ENCODE data around the gene CYP3A7.
"Not testable (repeated sequence)": the region's sequence is repeated elsewhere in the genome, so short reads cannot be mapped to it uniquely, and the experiment has no call there.

CYP3A7 gene

GRCh38 chr7:99707096-99707495 lies 27.9 kb downstream of the CYP3A7 start:
- H3K4me3 Mint-ChIP-seq, result no peak overlapping the region
- DNase-seq (ENCODE audit: low spot score), result no peak
- no peaks in the 10 kb centered on the region for H3K4me1 Mint-ChIP-seq (ENCODE audit: low read depth)
- no peaks in the 10 kb centered on the region for H3K9me3 Mint-ChIP-seq
- peaks cover 1% of the 10 kb centered on the region for H3K36me3 Mint-ChIP-seq (ENCODE audit: low read depth)
- no peaks in the 10 kb centered on the region for H3K27me3 Mint-ChIP-seq (ENCODE audit: low read depth)
- H3K27ac Mint-ChIP-seq, result no peak overlapping the region

- Mint-ChIP-seq H3K4me3 (no peak overlapping the region), H3K27ac (no peak overlapping the region)
- no peak for DNase-seq (ENCODE audit: low spot score)
These were observed 35.0 kb downstream of the CYP3A7 start for GRCh38 chr7:99699946-99700345.

GRCh38 chr7:99698867-99699730 lies 35.9 kb downstream of the CYP3A7 start:
- not testable (repeated sequence) for H3K27ac Mint-ChIP-seq; DNase-seq (ENCODE audit: low spot score); H3K27me3 Mint-ChIP-seq (ENCODE audit: low read depth); H3K36me3 Mint-ChIP-seq (ENCODE audit: low read depth); H3K4me3 Mint-ChIP-seq; H3K4me1 Mint-ChIP-seq (ENCODE audit: low read depth); H3K9me3 Mint-ChIP-seq

More at GRCh38 chr7:99699946-99700345, 35.0 kb downstream of the CYP3A7 start:
- H3K4me1 Mint-ChIP-seq (ENCODE audit: low read depth), result no peaks in the 10 kb centered on the region
- no peaks in the 10 kb centered on the region for H3K9me3 Mint-ChIP-seq
- H3K36me3 Mint-ChIP-seq (ENCODE audit: low read depth), result no peaks in the 10 kb centered on the region
- no peaks in the 10 kb centered on the region for H3K27me3 Mint-ChIP-seq (ENCODE audit: low read depth)

GRCh38 chr7:99694912-99695304 lies 40.1 kb downstream of the CYP3A7 start:
- H3K4me1 Mint-ChIP-seq (ENCODE audit: low read depth), result no peaks in the 10 kb centered on the region
- no peak overlapping the region for H3K4me3 Mint-ChIP-seq
- H3K36me3 Mint-ChIP-seq (ENCODE audit: low read depth), result no peaks in the 10 kb centered on the region
- DNase-seq (ENCODE audit: low spot score), result no peak
- no peaks in the 10 kb centered on the region for H3K27me3 Mint-ChIP-seq (ENCODE audit: low read depth)
- H3K9me3 Mint-ChIP-seq, result no peaks in the 10 kb centered on the region
- no peak overlapping the region for H3K27ac Mint-ChIP-seq

- H3K4me1 Mint-ChIP-seq (ENCODE audit: low read depth), result no peaks in the 10 kb centered on the region
These were observed 40.6 kb downstream of the CYP3A7 start for GRCh38 chr7:99694201-99694911.

GRCh38 chr7:99693427-99694200 lies 41.4 kb downstream of the CYP3A7 start:
- H3K4me1 Mint-ChIP-seq (ENCODE audit: low read depth), result no peaks in the 10 kb centered on the region

More at GRCh38 chr7:99694201-99694911, 40.6 kb downstream of the CYP3A7 start:
- DNase-seq (ENCODE audit: low spot score), result no peak
- H3K4me3 Mint-ChIP-seq, result no peak overlapping the region
- no peak overlapping the region for H3K27ac Mint-ChIP-seq
- H3K27me3 Mint-ChIP-seq (ENCODE audit: low read depth), result no peaks in the 10 kb centered on the region
- H3K9me3 Mint-ChIP-seq, result no peaks in the 10 kb centered on the region
- H3K36me3 Mint-ChIP-seq (ENCODE audit: low read depth), result no peaks in the 10 kb centered on the region

GRCh38 chr7:99693100-99693426 lies 41.9 kb downstream of the CYP3A7 start:
- no peak overlapping the region for H3K27ac Mint-ChIP-seq

More at GRCh38 chr7:99693427-99694200, 41.4 kb downstream of the CYP3A7 start:
- peaks cover 5% of the 10 kb centered on the region for H3K9me3 Mint-ChIP-seq
- no peaks in the 10 kb centered on the region for H3K27me3 Mint-ChIP-seq (ENCODE audit: low read depth)
- no peak overlapping the region for H3K27ac Mint-ChIP-seq
- DNase-seq (ENCODE audit: low spot score), result no peak
- H3K4me3 Mint-ChIP-seq, result no peak overlapping the region
- H3K36me3 Mint-ChIP-seq (ENCODE audit: low read depth), result no peaks in the 10 kb centered on the region

GRCh38 chr7:99692563-99692962 lies 42.4 kb downstream of the CYP3A7 start:
- not testable (repeated sequence) for H3K27ac Mint-ChIP-seq; DNase-seq (ENCODE audit: low spot score); H3K4me1 Mint-ChIP-seq (ENCODE audit: low read depth); H3K9me3 Mint-ChIP-seq; H3K27me3 Mint-ChIP-seq (ENCODE audit: low read depth); H3K4me3 Mint-ChIP-seq; H3K36me3 Mint-ChIP-seq (ENCODE audit: low read depth)

More at GRCh38 chr7:99693100-99693426, 41.9 kb downstream of the CYP3A7 start:
- H3K36me3 Mint-ChIP-seq (ENCODE audit: low read depth), result no peaks in the 10 kb centered on the region
- H3K4me1 Mint-ChIP-seq (ENCODE audit: low read depth), result no peaks in the 10 kb centered on the region
- H3K4me3 Mint-ChIP-seq, result no peak overlapping the region
- DNase-seq (ENCODE audit: low spot score), result no peak
- H3K9me3 Mint-ChIP-seq, result peaks cover 7% of the 10 kb centered on the region
- H3K27me3 Mint-ChIP-seq (ENCODE audit: low read depth), result peaks cover 2% of the 10 kb centered on the region

- not testable (repeated sequence) for H3K4me3 Mint-ChIP-seq; DNase-seq (ENCODE audit: low spot score); H3K36me3 Mint-ChIP-seq (ENCODE audit: low read depth); H3K27ac Mint-ChIP-seq; H3K4me1 Mint-ChIP-seq (ENCODE audit: low read depth); H3K27me3 Mint-ChIP-seq (ENCODE audit: low read depth)
- H3K9me3 Mint-ChIP-seq, result peaks cover 12% of the 10 kb centered on the region
These were observed 43.3 kb downstream of the CYP3A7 start for GRCh38 chr7:99691658-99692057.

- DNase-seq (ENCODE audit: low spot score); H3K36me3 Mint-ChIP-seq (ENCODE audit: low read depth); H3K4me3 Mint-ChIP-seq; H3K27ac Mint-ChIP-seq; H3K27me3 Mint-ChIP-seq (ENCODE audit: low read depth); H3K4me1 Mint-ChIP-seq (ENCODE audit: low read depth): not testable (repeated sequence)
- peaks cover 12% of the 10 kb centered on the region for H3K9me3 Mint-ChIP-seq
These were observed 44.1 kb downstream of the CYP3A7 start for GRCh38 chr7:99690918-99691317.

GRCh38 chr7:99685871-99686608 lies 49.0 kb downstream of the CYP3A7 start:
- not testable (repeated sequence) for H3K36me3 Mint-ChIP-seq (ENCODE audit: low read depth); H3K27ac Mint-ChIP-seq; DNase-seq (ENCODE audit: low spot score); H3K4me3 Mint-ChIP-seq; H3K27me3 Mint-ChIP-seq (ENCODE audit: low read depth); H3K4me1 Mint-ChIP-seq (ENCODE audit: low read depth)
- peaks cover 16% of the 10 kb centered on the region for H3K9me3 Mint-ChIP-seq

- no peaks in the 10 kb centered on the region for H3K4me1 Mint-ChIP-seq (ENCODE audit: low read depth)
- H3K27ac Mint-ChIP-seq, result no peak overlapping the region
- peaks cover 16% of the 10 kb centered on the region for H3K9me3 Mint-ChIP-seq
- H3K36me3 Mint-ChIP-seq (ENCODE audit: low read depth), result peaks cover 6% of the 10 kb centered on the region
- peaks cover 5% of the 10 kb centered on the region for H3K27me3 Mint-ChIP-seq (ENCODE audit: low read depth)
- no peak overlapping the region for H3K4me3 Mint-ChIP-seq
- no peak for DNase-seq (ENCODE audit: low spot score)
These were observed 49.8 kb downstream of the CYP3A7 start for GRCh38 chr7:99685129-99685758.
